HepG2 (cell line): ENCODE measurements around the gene ZNF652. TPM values are rescaled to one million over a fixed set of nuclear protein-coding genes. Genes with fewer than 3 reads are reported as not detected.

Experiments used
- CERS6 ChIP-seq: sonication (generic); formaldehyde crosslinking; IDR thresholded peaks from 2 replicates; pipeline ENCODE4 v1.5.0; 2020; ENCODE audit warnings: missing genetic modification reagents
- DPF2 ChIP-seq: sonication (generic); formaldehyde crosslinking; IDR thresholded peaks from 2 replicates; pipeline ENCODE4 v1.4.0; 2020; ENCODE audit warnings: mild to moderate bottlenecking, low read depth, missing genetic modification reagents, borderline replicate concordance
- GABPA ChIP-seq, 2 experiments: IDR thresholded peaks; 2 replicates each; pipeline ENCODE4 v1.6.1; 2011 to 2016; ENCODE audit warnings: low read depth in 2 of 2, low read length in 1 of 2, missing biosample characterization in 1 of 2, missing genetic modification characterization in 1 of 2
- IRX3 ChIP-seq: sonication (generic); formaldehyde crosslinking; IDR thresholded peaks from 2 replicates; pipeline ENCODE4 v1.8.1; 2023; ENCODE audit warnings: mild to moderate bottlenecking, low read depth, missing genetic modification reagents, borderline replicate concordance
- MAZ ChIP-seq, 2 experiments: sonication (generic) in 1 of 2; formaldehyde crosslinking in 1 of 2; IDR thresholded peaks; 2 replicates each; pipeline versions ENCODE4 v1.5.0 to v1.6.1; 2012 to 2020; ENCODE audit warnings: low read depth in 2 of 2, mild to moderate bottlenecking in 2 of 2, borderline replicate concordance in 1 of 2, improper control_type of control experiment in 1 of 2, low read length in 1 of 2, missing genetic modification reagents in 1 of 2, moderate library complexity in 1 of 2
- MEIS2 ChIP-seq: sonication (generic); formaldehyde crosslinking; IDR thresholded peaks from 2 replicates; pipeline ENCODE4 v1.9.0; 2021; ENCODE audit warnings: mild to moderate bottlenecking, missing genetic modification reagents
- NCOA2 ChIP-seq: sonication (generic); formaldehyde crosslinking; IDR thresholded peaks from 2 replicates; pipeline ENCODE4 v1.8.0; 2022; ENCODE audit warnings: inconsistent platforms
- SIN3B ChIP-seq: fragments of 150-350 bp; IDR thresholded peaks from 2 replicates; pipeline ENCODE4 v1.6.1; 2014; ENCODE audit warnings: low read length
- XRCC5 ChIP-seq: fragments of 200-400 bp; formaldehyde crosslinking; optimal IDR thresholded peaks from 2 replicates; pipeline ENCODE3; 2017; ENCODE audit warnings: mild to moderate bottlenecking, low read length
- ZFYVE20 ChIP-seq: sonication (generic); formaldehyde crosslinking; IDR thresholded peaks from 2 replicates; pipeline ENCODE4 v1.8.0; 2023; ENCODE audit warnings: low read depth, mild to moderate bottlenecking, moderate library complexity, missing genetic modification reagents, borderline replicate concordance
- ZNF18 ChIP-seq: sonication (generic); formaldehyde crosslinking; IDR thresholded peaks from 2 replicates; pipeline ENCODE4 v1.8.0; 2022; ENCODE audit warnings: mild to moderate bottlenecking, missing genetic modification reagents; ENCODE audit not compliant: insufficient replicate concordance
- ZNF207 ChIP-seq: fragments of 450-650 bp; IDR thresholded peaks from 2 replicates; pipeline ENCODE4 v1.6.1; 2016; ENCODE audit warnings: antibody characterized with exemption, borderline replicate concordance
- ZNF235 ChIP-seq: sonication (generic); formaldehyde crosslinking; IDR thresholded peaks from 2 replicates; pipeline ENCODE4 v1.8.1; 2023; ENCODE audit warnings: mild to moderate bottlenecking, missing genetic modification reagents, borderline replicate concordance
- ZNF260 ChIP-seq: sonication (generic); formaldehyde crosslinking; IDR thresholded peaks from 2 replicates; pipeline ENCODE4 v1.4.0; 2020; ENCODE audit warnings: missing genetic modification reagents, low read depth, mild to moderate bottlenecking, borderline replicate concordance
- ZNF335 ChIP-seq: sonication (generic); formaldehyde crosslinking; IDR thresholded peaks from 2 replicates; pipeline ENCODE4 v1.4.0; 2020; ENCODE audit warnings: missing genetic modification reagents
- ZNF770 ChIP-seq: sonication (generic); formaldehyde crosslinking; IDR thresholded peaks from 2 replicates; pipeline ENCODE4 v1.5.0; 2020; ENCODE audit warnings: mild to moderate bottlenecking, missing genetic modification reagents
- ZSCAN12 ChIP-seq: sonication (generic); formaldehyde crosslinking; IDR thresholded peaks from 2 replicates; pipeline ENCODE4 v1.9.0; 2021; ENCODE audit warnings: mild to moderate bottlenecking, missing genetic modification reagents
- polyA plus RNA-seq, 8 experiments: library from polyadenylated mRNA; depleted of rRNA in 3 of 8; stranded (reverse) in 7 of 8; unstranded in 1 of 8; fragments of >200 nt; fragmentation: Illumina TruSeq in 4 of 8; extraction: Trizol in 4 of 8; gene quantifications; 2 replicates each; pipeline versions ENCODE4 v1.2.1 to v1.2.3, GENCODE V29; 2011 to 2016; ENCODE audit warnings: low read depth in 4 of 8, missing spikeins in 1 of 8, mixed read lengths in 1 of 8; ENCODE audit not compliant: insufficient read depth in 1 of 8
- total RNA-seq, 5 experiments: library from RNA; depleted of rRNA; stranded (reverse); fragments of >200 nt; fragmentation: Illumina TruSeq; extraction: Trizol; gene quantifications; 2 replicates each; pipeline ENCODE4 v1.2.3, GENCODE V29; 2016; ENCODE audit warnings: low read depth in 1 of 5
- TF ChIP-seq, protein P1 (sequence below): sonication (generic); formaldehyde crosslinking; IDR thresholded peaks from 2 replicates; pipeline ENCODE4 v1.9.0; 2021; ENCODE audit warnings: missing genetic modification reagents, borderline replicate concordance
- TF ChIP-seq, protein P2 (sequence below): sonication (generic); formaldehyde crosslinking; IDR thresholded peaks from 2 replicates; pipeline ENCODE4 v1.4.0; 2020; ENCODE audit warnings: missing genetic modification reagents

The ZNF652 gene
- total and polyA plus RNA-seq, 2 of the 13 experiments (the other 11 are each of a cell fraction or from before 2014, with no cell fraction given): 16.2 to 30.2 TPM

DNA sequence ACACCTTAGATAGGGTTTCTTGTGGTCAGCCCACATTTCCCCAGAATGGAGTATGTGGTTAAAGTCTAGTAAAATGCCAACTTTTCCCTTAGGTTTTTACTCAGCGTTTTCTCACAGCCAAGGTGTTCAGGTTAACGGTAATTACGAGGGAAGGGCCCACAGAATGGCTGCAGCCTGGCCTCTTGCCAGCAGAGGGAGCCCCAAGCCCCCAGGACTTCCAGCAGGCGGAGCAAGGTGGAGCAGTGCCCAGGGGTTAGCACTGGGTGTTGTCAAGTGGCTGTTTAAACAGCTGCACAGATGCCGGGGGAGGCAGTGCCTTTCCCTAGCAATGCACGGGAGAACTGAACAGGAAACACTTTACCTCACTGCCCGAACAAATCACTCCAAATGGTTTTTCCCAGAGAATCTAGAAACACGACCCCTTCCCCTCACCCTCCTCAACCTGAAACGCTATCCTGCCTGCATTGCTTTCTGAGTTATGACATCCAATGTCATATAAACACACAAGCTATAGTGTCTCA lies 46.0 kb upstream of the ZNF652 start (continued):
- TF ChIP-seq XRCC5: peak; percentile 98
- TF ChIP-seq ZNF260: no peak
- TF ChIP-seq CERS6 (CRISPR knock-in tag): no peak
- TF ChIP-seq ZNF207: no peak
- TF ChIP-seq ZSCAN12 (CRISPR knock-in tag): no peak
- TF ChIP-seq ZNF770 (CRISPR knock-in tag): no peak
- TF ChIP-seq SIN3B: no peak
- peak; percentile 48; the same call in 1 of the 2 replicates for TF ChIP-seq MAZ (IDR thresholded peaks at IDR 0.05; ENCODE audit: borderline replicate concordance, low read depth, low read length)
- peak; percentile 44; the same call in 1 of the 2 replicates for TF ChIP-seq MAZ (CRISPR knock-in tag; IDR thresholded peaks at IDR 0.05; ENCODE audit: low read depth)
- TF ChIP-seq MEIS2 (CRISPR knock-in tag): peak; percentile 44; the same call in 1 of the 2 replicates
- no peak for TF ChIP-seq IRX3 (CRISPR knock-in tag)
- TF ChIP-seq DPF2 (CRISPR knock-in tag): no peak
- TF ChIP-seq ZFYVE20 (CRISPR knock-in tag): no peak
- no peak for TF ChIP-seq ZNF235 (CRISPR knock-in tag)
- no peak for TF ChIP-seq GABPA (IDR thresholded peaks at IDR 0.05; ENCODE audit: low read depth, low read length)
- no peak for TF ChIP-seq GABPA (CRISPR knock-in tag; IDR thresholded peaks at IDR 0.05; ENCODE audit: low read depth)
- no peak for TF ChIP-seq NCOA2
- TF ChIP-seq, protein P1, sequence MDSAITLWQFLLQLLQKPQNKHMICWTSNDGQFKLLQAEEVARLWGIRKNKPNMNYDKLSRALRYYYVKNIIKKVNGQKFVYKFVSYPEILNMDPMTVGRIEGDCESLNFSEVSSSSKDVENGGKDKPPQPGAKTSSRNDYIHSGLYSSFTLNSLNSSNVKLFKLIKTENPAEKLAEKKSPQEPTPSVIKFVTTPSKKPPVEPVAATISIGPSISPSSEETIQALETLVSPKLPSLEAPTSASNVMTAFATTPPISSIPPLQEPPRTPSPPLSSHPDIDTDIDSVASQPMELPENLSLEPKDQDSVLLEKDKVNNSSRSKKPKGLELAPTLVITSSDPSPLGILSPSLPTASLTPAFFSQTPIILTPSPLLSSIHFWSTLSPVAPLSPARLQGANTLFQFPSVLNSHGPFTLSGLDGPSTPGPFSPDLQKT (CRISPR knock-in tag): no peak
- TF ChIP-seq, protein P2, sequence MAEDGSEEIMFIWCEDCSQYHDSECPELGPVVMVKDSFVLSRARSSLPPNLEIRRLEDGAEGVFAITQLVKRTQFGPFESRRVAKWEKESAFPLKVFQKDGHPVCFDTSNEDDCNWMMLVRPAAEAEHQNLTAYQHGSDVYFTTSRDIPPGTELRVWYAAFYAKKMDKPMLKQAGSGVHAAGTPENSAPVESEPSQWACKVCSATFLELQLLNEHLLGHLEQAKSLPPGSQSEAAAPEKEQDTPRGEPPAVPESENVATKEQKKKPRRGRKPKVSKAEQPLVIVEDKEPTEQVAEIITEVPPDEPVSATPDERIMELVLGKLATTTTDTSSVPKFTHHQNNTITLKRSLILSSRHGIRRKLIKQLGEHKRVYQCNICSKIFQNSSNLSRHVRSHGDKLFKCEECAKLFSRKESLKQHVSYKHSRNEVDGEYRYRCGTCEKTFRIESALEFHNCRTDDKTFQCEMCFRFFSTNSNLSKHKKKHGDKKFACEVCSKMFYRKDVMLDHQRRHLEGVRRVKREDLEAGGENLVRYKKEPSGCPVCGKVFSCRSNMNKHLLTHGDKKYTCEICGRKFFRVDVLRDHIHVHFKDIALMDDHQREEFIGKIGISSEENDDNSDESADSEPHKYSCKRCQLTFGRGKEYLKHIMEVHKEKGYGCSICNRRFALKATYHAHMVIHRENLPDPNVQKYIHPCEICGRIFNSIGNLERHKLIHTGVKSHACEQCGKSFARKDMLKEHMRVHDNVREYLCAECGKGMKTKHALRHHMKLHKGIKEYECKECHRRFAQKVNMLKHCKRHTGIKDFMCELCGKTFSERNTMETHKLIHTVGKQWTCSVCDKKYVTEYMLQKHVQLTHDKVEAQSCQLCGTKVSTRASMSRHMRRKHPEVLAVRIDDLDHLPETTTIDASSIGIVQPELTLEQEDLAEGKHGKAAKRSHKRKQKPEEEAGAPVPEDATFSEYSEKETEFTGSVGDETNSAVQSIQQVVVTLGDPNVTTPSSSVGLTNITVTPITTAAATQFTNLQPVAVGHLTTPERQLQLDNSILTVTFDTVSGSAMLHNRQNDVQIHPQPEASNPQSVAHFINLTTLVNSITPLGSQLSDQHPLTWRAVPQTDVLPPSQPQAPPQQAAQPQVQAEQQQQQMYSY (CRISPR knock-in tag): no peak
- TF ChIP-seq ZNF335: no peak
- no peak for TF ChIP-seq ZNF18 (CRISPR knock-in tag)
